ENCODE results near the gene CD209.

- TF ChIP-seq SNAI2 (CRISPR knock-in tag; IDR thresholded peaks at IDR 0.05), result no peak
- TF ChIP-seq POU6F1 (CRISPR knock-in tag; IDR thresholded peaks at IDR 0.05; ENCODE audit: borderline replicate concordance, low read depth), result no peak
- no peak for TF ChIP-seq RARB (CRISPR knock-in tag; IDR thresholded peaks at IDR 0.05)
- TF ChIP-seq ZNF70 (CRISPR knock-in tag; IDR thresholded peaks at IDR 0.05), result no peak
- TF ChIP-seq ZNF565 (CRISPR knock-in tag; conservative IDR thresholded peaks at IDR 0.05; ENCODE audit: low read depth), result no peak
- no peak for TF ChIP-seq BACH2 (CRISPR knock-in tag; IDR thresholded peaks at IDR 0.05; ENCODE audit: borderline replicate concordance)
- TF ChIP-seq ZFP3 (CRISPR knock-in tag; IDR thresholded peaks at IDR 0.05), result no peak
- TF ChIP-seq OSR1 (CRISPR knock-in tag; IDR thresholded peaks at IDR 0.05), result no peak
- TF ChIP-seq ZFP30 (CRISPR knock-in tag; IDR thresholded peaks at IDR 0.05), result no peak
- TF ChIP-seq ESRRG (CRISPR knock-in tag; IDR thresholded peaks at IDR 0.05), result no peak
- no peak for TF ChIP-seq CSRNP3 (CRISPR knock-in tag; IDR thresholded peaks at IDR 0.05)
These were observed 4.3 kb downstream of the CD209 start for GRCh38 chr19:7742991-7743390.
